GM23248 (cell line): ENCODE data around the gene UCKL1.

ENCODE experiments used
- EZH2 ChIP-seq: fragments of 200-600 bp; sonication (generic); IDR thresholded peaks from 2 replicates; pipeline ENCODE4 v1.6.1; 2018; ENCODE audit warnings: antibody characterized with exemption, mild to moderate bottlenecking; ENCODE audit not compliant: insufficient read depth, poor library complexity, severe bottlenecking
- EZH2phosphoT487 ChIP-seq: fragments of 200-600 bp; sonication (generic); IDR thresholded peaks from 2 replicates; pipeline ENCODE4 v1.6.1; 2018; ENCODE audit warnings: antibody characterized with exemption, moderate library complexity, mild to moderate bottlenecking, low read depth; ENCODE audit not compliant: insufficient read depth

GRCh38 chr20:63964412-63964811 is 8.2 kb upstream of the UCKL1 start:
- TF ChIP-seq EZH2 (no peak), EZH2phosphoT487 (no peak)
